Gastroesophageal sphincter (tissue), 4 donors: ENCODE results near the gene APLP1. TPM values are rescaled to one million over a fixed set of nuclear protein-coding genes. Genes with fewer than 3 reads are reported as not detected.
"Not testable (repeated sequence)": the region's sequence is repeated elsewhere in the genome, so short reads cannot be mapped to it uniquely, and the experiment has no call there.

Experiments
- ATAC-seq: fragments of 150-250 bp; one replicate; pipeline ENCODE4 v1.9.1; 2016; ENCODE audit warnings: mild to moderate bottlenecking, moderate library complexity
- H3K27ac ChIP-seq, 4 donors: fragments of 200-600 bp; sonication (generic) in 3 of 4; 1 replicate in 3 of 4; 2 replicates in 1 of 4; pipeline ENCODE4 v1.5.1; 2016 to 2019
- H3K27me3 ChIP-seq: fragments of 200-600 bp; sonication (generic); one replicate; pipeline ENCODE4 v1.5.1; 2019
- H3K36me3 ChIP-seq, 2 donors: fragments of 200-600 bp; sonication (generic); one replicate each; pipeline ENCODE4 v1.5.1; 2019; ENCODE audit warnings: control low read depth in 1 of 2
- H3K4me1 ChIP-seq, 3 donors: fragments of 200-600 bp; sonication (generic); 1 replicate in 2 of 3; 2 replicates in 1 of 3; pipeline ENCODE4 v1.5.1; 2016 to 2019; ENCODE audit warnings: control low read depth in 2 of 3
- H3K4me3 ChIP-seq, 2 donors: fragments of 200-600 bp; sonication (generic); one replicate each; pipeline ENCODE4 v1.5.1; 2019; ENCODE audit warnings: mild to moderate bottlenecking in 1 of 2, moderate library complexity in 1 of 2
- H3K9me3 ChIP-seq, 3 donors: fragments of 200-600 bp; sonication (generic); one replicate each; pipeline ENCODE4 v1.5.1; 2017 to 2019; ENCODE audit warnings: control low read depth in 2 of 3
- CTCF ChIP-seq, 4 experiments: fragments of 200-600 bp in 2 of 4; fragments of 450-650 bp in 2 of 4; sonication (generic) in 1 of 4; IDR thresholded peaks; one replicate each; pipeline ENCODE4 v1.5.1; 2017 to 2019; ENCODE audit warnings: antibody characterized with exemption in 4 of 4, mild to moderate bottlenecking in 2 of 4, moderate library complexity in 2 of 4
- EP300 ChIP-seq: sonication (generic); formaldehyde crosslinking; IDR thresholded peaks from one replicate; pipeline ENCODE4 v1.6.1; 2017; ENCODE audit warnings: antibody characterized with exemption, mild to moderate bottlenecking
- POLR2A ChIP-seq, 2 donors: fragments of 450-650 bp; IDR thresholded peaks; one replicate each; pipeline ENCODE4 v1.6.1; 2017; ENCODE audit warnings: antibody characterized with exemption in 2 of 2, mild to moderate bottlenecking in 2 of 2, moderate library complexity in 1 of 2
- POLR2AphosphoS5 ChIP-seq: sonication (generic); formaldehyde crosslinking; IDR thresholded peaks from one replicate; pipeline ENCODE4 v1.6.1; 2017; ENCODE audit warnings: antibody characterized with exemption
- WGBS, 2 donors: methylation state at CpG; one replicate each; pipeline ENCODE4 v1.1.5; 2018; ENCODE audit warnings: low coverage in 1 of 2; 5-methylcytosine and 5-hydroxymethylcytosine counted together
- total RNA-seq, 4 donors: library from RNA; depleted of rRNA; stranded (reverse); fragments of >200 nt; gene quantifications; one replicate each; pipeline ENCODE4 v1.1.0, GENCODE V29; 2016

APLP1 gene
- total RNA-seq, 4 donors from 2014 or later, result 4.7 to 10.0 (median 8.8) TPM

- H3K4me3 ChIP-seq, result peak overlapping the region in 1 of 2 donors; percentile 64
- H3K4me1 ChIP-seq, result peaks cover 5 to 30% (median 14%) of the 10 kb centered on the region in 3 donors
- H3K9me3 ChIP-seq, result no peaks in the 10 kb centered on the region
- ATAC-seq, result peak; percentile 65
- no peaks in the 10 kb centered on the region for H3K36me3 ChIP-seq
- WGBS, 2 donors, result 0 to 2% methylated on average over 10 to 14 of the region's 51 CpGs
- H3K27ac ChIP-seq, result no peak overlapping the region
- peaks cover 40% of the 10 kb centered on the region for H3K27me3 ChIP-seq
- TF ChIP-seq EP300 (no peak), POLR2AphosphoS5 (no peak), CTCF (IDR thresholded peaks at IDR 0.05) (no peak), POLR2A (IDR thresholded peaks at IDR 0.05) (no peak)
These were observed 1.2 kb downstream of the APLP1 start for GRCh38 chr19:35869327-35870123.

GRCh38 chr19:35870124-35870736 is 1.9 kb downstream of the APLP1 start:
- not testable (repeated sequence) for H3K9me3 ChIP-seq, H3K27ac ChIP-seq, ATAC-seq, H3K36me3 ChIP-seq
- Histone ChIP-seq H3K4me3 (peak overlapping the region in 1 of 2 donors; percentile 64), H3K27me3 (peaks cover 38% of the 10 kb centered on the region), H3K4me1 (peaks cover 5 to 30% (median 14%) of the 10 kb centered on the region in 3 donors)
- WGBS, 2 donors, result 9 to 47% methylated on average over 12 to 26 of the region's 26 CpGs

- Histone ChIP-seq H3K36me3 (no peaks in the 10 kb centered on the region), H3K9me3 (no peaks in the 10 kb centered on the region), H3K27ac (no peak overlapping the region), H3K27me3 (peaks cover 33% of the 10 kb centered on the region), H3K4me1 (peaks cover 5 to 30% (median 14%) of the 10 kb centered on the region in 3 donors), H3K4me3 (no peak overlapping the region)
- WGBS, 2 donors, result 83% methylated on average over 1 of the region's 12 CpGs; no CpG with 5 or more reads in 1 of the 2 donors
- no peak for TF ChIP-seq EP300
- TF ChIP-seq POLR2A (IDR thresholded peaks at IDR 0.05), result no peak
- no peak for TF ChIP-seq POLR2AphosphoS5
- no peak for TF ChIP-seq CTCF (IDR thresholded peaks at IDR 0.05)
- ATAC-seq, result no peak
These were observed 2.4 kb downstream of the APLP1 start for GRCh38 chr19:35870798-35871197.

- no peak for ATAC-seq
- H3K27me3 ChIP-seq, result peaks cover 28% of the 10 kb centered on the region
- 82% methylated on average over 6 of the region's 12 CpGs; no CpG with 5 or more reads in 1 of the 2 donors for WGBS, 2 donors
- H3K36me3 ChIP-seq, result no peaks in the 10 kb centered on the region
- no peak overlapping the region for H3K27ac ChIP-seq
- H3K4me3 ChIP-seq, result no peak overlapping the region
- H3K4me1 ChIP-seq, result peaks cover 5 to 30% (median 14%) of the 10 kb centered on the region in 3 donors
- no peaks in the 10 kb centered on the region for H3K9me3 ChIP-seq
- TF ChIP-seq POLR2AphosphoS5 (no peak), POLR2A (IDR thresholded peaks at IDR 0.05) (no peak), CTCF (IDR thresholded peaks at IDR 0.05) (no peak), EP300 (no peak)
These were observed 3.2 kb downstream of the APLP1 start for GRCh38 chr19:35871611-35872010.

- H3K9me3 ChIP-seq, result no peaks in the 10 kb centered on the region
- peaks cover 28% of the 10 kb centered on the region for H3K27me3 ChIP-seq
- TF ChIP-seq CTCF (IDR thresholded peaks at IDR 0.05), result no peak
- no peak for TF ChIP-seq POLR2AphosphoS5
- TF ChIP-seq EP300, result no peak
- H3K4me3 ChIP-seq, result no peak overlapping the region
- WGBS, 2 donors, result 56 to 82% methylated on average over 2 to 4 of the region's 5 CpGs
- H3K27ac ChIP-seq, result no peak overlapping the region
- ATAC-seq, result no peak
- peaks cover 5 to 30% (median 14%) of the 10 kb centered on the region in 3 donors for H3K4me1 ChIP-seq
- H3K36me3 ChIP-seq, result no peaks in the 10 kb centered on the region
These were observed 3.8 kb downstream of the APLP1 start for GRCh38 chr19:35872180-35872579.
